NT2/D1 (cell line): ENCODE data around the gene SIRT2.
"Not testable (repeated sequence)": the region's sequence is repeated elsewhere in the genome, so short reads cannot be mapped to it uniquely, and the experiment has no call there.

Experiments used
- YY1 ChIP-seq: IDR thresholded peaks from 2 replicates; pipeline ENCODE4 v1.6.1; 2011; ENCODE audit not compliant: insufficient read length, insufficient read depth
- ZNF274 ChIP-seq: IDR thresholded peaks from 2 replicates; pipeline ENCODE4 v1.6.1; 2011; ENCODE audit warnings: mild to moderate bottlenecking, low read depth, low read length

DNA sequence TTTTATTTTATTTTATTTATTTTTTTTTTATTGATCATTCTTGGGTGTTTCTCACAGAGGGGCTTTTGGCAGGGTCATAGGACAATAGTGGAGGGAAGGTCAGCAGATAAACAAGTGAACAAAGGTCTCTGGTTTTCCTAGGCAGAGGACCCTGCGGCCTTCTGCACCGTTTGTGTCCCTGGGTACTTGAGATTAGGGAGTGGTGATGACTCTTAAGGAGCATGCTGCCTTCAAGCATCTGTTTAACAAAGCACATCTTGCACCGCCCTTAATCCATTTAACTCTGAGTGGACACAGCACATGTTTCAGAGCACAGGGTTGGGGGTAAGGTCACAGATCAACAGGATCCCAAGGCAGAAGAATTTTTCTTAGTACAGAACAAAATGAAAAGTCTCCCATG lies 44.5 kb downstream of the SIRT2 start:
- TF ChIP-seq ZNF274, YY1: not testable (repeated sequence)
